GM19452 (cell line): ENCODE measurements around the gene CTDSPL.

ENCODE experiments used
- ATAC-seq: cut with Tn5 transposase; IDR thresholded peaks from one replicate; pipeline ENCODE4 v1.9.1; 2021; ENCODE audit not compliant: unreplicated experiment

Gene CTDSPL

DNA sequence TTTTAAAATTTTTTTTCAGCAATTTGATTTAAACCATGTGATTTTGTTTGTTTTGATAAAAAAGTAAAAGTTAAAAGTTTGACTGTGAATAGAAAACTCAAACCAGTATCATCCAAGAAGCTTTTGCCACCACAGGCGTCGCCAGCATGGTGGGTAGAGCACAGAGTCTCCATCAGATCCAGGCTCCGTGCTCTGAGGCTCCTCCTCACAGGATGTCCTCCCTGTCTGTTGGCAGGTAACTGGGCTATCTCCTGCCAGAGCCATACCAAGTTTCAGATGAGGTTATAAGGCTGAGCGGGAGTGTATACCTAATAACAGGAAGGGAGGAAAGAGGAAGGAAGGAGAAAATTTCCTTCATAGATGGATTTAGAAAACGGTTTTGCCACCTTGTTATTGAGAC is 28.8 kb downstream of the CTDSPL start:
- ATAC-seq = no peak

DNA sequence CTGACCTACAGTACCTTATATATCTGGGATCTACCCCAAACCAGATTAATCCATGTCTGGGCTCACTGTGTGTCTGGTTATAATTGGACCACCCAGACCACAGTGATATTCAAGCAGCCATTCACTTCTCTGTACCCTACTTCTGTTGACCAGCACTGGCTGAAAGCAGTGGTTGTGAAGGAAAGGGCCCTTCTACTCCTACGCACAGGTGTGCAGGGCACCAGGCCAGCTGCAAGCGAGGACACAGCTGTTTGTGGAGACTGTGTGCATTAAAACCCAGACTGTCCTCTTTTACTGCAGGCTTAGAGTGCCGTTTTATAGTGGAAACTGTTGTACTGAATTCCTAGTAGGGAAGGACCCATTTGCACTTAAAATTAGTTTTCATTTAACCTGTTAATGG is 29.5 kb downstream of the CTDSPL start:
- no peak for ATAC-seq

DNA sequence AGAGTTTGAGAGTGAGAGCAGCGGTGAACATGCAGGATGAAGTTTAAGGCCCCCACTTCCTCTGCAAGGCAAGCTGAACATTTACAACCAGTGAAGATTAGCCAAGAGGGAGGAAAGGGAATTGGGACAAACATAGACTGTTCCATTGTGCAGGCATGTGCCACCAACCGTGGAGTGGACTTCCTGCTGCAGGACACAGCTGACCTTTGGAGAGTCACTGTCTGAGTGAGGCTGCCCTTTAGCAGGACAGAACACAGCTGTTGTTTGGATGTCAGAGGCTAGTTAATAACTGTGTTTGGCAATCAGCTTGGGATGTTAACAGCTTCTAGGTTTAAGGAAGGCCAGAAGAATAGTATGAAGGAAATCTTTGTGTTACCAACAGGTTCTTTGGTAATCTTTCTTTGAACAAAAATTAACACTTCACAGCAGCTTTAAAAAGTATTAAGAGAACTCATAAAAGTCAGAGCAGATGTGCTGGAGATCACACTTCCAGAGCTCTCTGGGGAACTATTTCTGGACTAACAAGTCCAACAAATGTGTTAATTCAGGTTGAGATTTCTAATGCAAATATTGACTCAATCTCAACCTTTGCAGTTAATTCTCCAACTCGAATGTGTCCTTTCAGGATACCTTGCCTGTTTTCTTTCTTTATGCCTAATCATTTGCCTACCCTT is 31.4 kb downstream of the CTDSPL start:
- no peak for ATAC-seq

DNA sequence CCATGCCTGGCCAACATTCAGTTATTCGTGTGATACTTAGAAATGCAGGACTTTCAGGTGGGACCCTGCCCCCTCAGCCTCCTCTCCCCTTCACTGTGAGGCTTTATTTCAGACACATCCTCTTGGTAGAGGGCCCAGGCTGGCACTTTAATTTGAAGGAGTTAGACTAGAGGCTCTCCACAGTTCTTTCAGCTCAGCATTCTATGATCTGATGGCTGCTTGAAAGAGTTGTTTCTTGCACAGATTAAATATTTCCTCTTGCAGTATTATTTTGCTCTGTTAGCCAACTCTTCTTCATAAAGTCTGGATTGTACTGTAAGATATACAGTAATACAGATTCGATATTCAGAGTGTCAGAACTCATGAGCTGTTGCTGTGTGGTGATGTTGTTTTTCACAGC is 35.1 kb downstream of the CTDSPL start:
- ATAC-seq = no peak

DNA sequence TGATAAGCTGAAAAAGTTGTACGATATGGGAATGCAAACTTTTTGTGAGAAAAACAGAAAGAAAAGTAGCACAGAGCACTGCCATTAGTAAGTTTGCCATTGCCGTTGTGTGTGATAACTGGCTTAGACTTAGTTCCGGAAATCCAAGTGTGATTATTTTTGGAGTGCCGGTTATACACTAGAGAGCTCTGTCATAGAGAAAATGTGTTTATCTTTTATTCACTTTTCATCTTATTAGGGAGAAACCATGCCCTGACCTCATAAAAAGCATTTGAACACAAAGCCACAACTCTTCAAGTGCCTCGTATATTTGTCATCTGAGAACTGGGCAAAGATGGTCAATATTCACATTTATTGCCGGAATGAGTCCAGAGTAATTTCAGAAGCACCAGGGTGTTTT is 36.1 kb downstream of the CTDSPL start:
- ATAC-seq = no peak

DNA sequence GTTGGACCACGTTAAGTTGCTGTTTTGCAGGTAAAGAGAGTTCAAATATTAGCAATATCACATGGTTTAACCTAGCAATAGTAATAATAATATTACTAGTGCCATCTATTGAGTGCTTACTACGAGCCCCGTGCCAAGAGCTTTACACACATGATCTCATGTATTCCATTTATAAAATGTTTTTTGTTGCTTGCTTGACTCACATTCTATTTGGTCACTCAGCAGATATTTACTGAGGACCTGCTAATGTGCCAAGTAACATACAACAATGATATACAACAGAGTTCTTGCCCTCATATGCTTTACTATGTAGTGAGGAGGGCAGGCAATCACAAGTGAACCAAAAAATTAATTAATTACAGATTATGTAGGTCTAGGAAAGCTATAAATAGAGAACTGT is 36.7 kb downstream of the CTDSPL start:
- ATAC-seq = no peak

DNA sequence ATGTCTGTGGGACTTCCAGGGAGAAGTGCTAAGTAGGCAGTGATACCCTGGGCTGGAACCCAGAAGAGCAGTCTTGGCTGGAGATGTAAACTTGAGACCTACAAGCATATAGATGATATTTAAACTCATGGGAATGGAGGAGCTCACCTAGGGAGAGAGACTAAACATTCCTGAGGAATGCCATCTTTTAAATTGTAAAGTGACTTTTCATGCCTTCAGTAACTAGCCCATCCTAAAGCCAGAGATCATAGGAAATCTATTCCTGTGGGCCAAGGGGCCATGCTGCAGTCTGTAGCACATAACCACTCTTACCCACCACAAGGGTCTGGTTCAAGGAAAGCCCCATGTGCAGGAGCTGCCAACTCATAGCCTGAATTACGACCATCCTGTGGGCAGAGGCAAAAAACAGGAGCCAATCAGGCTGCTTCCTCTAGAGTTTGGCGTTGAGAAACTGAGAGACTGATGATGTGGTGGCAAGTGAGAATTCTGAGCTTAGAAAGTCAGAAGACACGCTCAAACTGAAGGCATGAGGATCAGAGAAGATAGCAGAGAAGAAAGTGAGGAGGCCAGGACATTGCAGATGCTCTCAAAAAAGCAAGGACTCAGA is 37.5 kb downstream of the CTDSPL start:
- ATAC-seq = peak; percentile 69

DNA sequence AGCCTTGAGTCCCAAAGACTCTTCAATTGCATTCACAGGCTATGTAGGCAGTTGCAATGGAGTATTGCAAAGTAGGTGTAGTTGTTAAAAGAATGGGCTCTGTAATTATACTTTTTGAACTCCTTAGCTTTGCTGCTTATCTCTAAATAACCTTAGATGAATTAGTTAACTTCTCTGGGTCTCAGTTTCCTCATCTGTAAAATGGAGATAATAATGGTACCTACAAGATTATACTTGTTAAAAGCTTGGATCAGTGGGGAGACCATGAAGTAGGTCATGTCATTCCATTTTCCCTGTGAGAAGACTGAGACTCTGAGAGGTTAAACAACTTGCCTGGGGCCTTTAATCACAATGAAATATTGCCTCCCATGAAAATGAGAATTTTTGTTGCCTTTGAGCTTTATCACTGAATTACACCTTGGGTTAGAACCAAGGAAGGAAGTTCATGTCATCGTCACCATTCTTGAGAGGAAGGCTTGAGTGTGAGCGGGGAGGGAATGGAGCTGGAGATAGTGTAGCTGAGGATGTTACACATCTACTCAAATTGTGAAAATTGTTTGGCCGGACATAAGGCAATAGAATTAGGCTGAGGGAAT is 38.1 kb downstream of the CTDSPL start:
- ATAC-seq = no peak

DNA sequence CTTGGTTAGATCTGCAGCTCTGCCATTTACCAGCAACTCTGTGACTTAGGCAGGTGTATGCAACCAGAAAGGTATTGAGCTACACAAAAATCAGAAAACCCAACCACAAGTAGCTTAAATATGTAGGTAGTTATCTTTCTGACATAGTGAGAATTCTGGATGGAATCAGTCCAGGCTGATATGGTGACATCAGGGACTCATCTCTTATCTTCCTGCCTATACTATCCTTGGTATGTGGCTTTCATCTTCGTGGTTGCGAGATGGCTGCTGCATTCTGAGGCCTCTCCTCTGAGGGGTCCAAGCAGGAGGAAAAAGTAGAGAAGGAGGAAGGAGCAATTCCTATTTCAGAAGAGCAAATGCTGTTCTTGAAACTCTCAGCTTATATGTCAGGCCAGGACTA is 40.0 kb downstream of the CTDSPL start:
- no peak for ATAC-seq

DNA sequence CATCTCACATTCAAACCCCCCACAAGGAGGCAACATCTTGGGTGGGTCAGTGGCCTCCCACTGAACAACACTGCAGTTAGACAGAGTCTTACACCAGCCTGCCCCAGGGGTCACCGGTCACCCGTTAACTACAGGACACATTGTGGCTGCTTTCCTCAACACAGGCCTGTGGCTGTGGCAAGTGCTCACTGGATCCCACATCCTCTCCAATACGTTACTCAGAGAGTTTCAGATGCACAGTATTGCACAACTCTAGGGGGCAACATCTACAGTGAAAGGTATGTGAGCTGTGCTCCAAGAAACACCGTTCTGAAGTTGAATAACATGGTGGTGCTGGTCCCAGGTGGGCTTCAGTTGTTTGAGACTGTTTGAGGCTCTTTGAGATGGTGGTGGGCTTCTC is 41.0 kb downstream of the CTDSPL start:
- ATAC-seq = no peak

DNA sequence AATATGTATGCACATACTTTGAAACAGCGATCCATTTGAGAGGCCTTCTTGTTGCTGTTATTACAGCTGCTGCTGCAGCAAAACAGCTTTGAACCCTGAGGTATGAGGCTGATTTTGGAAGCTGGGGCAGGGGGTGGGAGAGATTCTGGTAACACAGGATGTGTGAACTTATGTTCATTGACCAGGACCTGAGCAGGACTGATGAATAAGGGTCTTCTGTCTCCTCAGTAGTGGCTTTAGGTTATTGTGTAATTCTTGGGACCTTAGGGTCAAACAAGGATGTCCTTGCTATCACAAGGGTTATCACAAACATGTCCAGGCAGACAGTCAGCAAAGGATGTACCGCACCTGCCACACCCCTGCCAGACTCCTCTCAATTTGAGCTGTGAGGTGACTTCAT is 41.6 kb downstream of the CTDSPL start:
- no peak for ATAC-seq

DNA sequence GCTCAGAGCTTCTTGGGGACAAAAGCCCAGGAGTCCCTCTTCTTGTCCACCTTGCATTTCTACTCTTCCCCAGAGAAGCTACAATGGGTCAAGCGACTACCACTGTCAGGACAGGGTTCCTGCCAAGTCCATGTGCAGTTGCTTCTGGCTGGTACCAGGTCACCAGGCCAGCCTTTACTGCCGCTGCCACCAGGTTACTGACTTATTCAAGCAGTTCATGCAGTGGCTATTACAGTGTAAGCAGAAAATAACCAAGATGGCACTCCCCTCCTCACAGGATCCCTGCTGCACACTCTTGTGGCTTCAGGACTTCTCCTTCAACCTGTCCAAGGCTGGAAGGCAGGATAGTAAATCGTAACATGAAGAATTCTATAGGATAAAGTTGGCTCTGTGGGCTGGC is 42.1 kb downstream of the CTDSPL start:
- ATAC-seq = no peak

DNA sequence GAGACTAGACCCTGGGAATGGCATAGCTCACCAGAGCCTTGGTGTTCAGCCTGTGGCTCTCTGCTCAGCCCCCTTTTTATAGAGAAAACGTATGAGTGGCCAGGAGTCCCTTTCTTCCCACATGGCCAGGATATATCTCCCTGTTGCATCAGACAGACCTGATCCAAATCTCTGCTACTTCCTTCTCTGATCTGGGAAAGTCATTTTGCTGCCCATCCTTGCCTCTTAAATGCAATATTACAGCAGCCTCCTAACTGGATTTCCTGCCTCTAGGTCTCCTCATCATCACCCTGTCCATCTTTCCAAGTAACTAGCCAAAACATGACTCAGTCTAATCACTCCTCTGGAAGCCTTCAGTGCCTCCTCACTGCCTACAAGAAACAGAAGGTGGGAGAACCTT is 42.9 kb downstream of the CTDSPL start:
- no peak for ATAC-seq

DNA sequence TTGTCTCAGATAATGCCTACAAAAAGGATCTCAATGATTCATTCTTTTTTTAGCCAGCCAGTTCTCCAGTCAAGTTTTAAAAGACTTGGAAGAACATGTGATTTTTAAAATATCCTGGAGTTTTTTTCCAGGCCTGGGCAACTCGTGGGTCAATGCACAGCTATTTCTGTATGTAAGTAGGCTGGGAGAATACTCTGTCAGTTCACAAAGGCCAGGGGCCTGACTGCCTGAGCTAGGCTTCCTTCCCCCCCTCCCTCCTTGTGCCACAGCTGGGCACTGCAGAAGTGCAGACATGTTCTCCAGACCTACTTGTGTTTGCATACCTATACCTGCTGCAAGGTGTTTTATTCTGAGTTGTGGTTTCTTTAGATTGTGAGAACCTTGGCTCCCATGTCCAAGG is 43.7 kb downstream of the CTDSPL start:
- ATAC-seq = no peak

DNA sequence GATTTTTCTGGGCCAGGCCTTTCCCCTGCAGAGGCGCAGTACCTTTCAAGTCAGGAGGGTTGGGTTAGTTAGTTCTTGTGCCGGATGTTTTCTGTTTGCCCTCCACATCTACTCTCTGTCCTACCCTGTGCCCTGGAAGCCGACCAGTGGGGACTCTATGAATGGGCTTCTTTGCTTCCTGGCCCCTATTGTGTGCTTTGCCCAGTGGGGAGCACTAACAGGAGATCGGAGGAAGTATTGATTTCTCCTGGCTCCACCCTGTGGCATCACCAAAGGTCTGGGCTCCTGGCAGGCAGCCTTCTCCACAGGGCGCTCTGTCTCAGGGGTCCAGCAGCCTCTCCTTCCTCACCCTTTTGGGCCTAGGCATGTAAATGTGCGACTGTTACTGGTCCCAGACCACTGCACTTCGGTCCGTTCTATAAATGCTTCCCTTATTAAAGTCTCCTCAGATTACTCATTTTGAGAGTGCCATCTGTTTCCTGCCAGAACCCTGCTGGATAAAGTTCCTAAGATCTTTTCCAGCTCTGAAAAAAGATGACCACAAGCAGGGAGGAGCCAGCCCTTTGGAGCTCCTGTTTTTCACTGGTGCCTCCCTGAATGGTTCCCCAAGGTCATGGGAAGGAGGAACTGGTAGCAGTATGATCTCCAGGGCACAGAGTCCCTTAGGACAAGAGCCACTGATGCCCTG is 44.5 kb downstream of the CTDSPL start:
- ATAC-seq = no peak

DNA sequence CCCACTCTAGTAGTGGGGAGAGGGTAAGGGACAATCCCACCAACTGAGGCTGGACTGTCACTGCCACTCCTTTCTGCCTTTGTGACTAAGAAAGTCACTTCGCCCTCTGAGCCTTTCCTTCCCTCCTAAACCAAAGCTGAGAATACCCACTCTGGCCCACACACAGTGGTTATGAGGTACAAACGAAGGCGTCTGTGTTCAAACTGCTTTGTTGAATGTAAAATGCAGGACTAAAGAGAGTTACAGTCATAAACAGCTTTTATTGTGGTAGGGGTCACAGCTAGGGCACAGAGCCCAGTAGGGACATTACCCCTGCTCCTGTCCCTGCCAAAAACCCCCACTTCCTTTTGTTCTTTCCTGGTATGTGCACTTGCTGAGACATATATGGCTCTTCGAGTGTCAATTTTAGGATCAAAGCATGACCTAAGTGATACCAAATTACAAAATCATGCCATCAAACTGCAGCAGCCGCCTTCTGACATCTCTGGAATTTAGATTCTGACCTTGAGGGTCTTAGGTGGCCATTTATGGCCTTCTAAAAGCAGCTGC is 45.1 kb downstream of the CTDSPL start:
- ATAC-seq = no peak

DNA sequence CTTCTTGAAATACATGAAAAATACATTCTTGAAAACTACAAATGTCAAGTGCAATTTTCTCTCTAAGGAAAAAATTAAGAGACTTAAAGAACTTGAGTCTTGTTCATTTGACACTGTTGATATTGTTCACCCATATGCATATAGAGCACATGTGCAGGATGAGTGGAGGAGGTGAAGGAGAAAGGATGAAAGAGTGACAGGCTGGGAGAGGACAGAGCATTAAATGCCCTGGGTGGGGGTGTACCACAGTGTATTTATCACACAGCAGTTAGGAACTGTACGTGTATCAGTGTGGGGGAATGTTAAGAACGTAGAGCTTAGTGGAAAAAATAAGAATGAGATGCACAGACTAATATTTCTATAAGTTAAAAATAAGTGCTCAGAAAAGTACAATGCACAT is 45.7 kb downstream of the CTDSPL start:
- no peak for ATAC-seq

DNA sequence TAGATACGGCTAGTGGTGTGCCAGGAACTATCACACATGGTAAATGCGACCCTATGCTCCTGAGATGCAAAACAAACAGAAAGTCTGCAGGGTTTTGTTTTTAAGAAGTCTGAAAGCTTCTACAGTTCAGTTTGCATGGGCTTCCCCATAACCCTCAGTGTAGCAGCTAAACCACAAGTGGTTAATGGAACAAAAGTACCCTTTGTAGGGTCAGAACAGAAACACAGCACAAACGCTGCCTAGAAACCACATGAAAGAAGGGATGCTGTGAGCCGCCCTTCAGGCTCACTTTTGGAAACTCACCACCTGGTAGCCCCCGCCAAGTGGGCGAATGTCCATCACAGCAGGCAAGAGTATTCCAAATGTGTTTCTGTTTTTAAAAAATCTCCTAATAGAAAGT is 46.2 kb downstream of the CTDSPL start:
- ATAC-seq = peak; percentile 92

DNA sequence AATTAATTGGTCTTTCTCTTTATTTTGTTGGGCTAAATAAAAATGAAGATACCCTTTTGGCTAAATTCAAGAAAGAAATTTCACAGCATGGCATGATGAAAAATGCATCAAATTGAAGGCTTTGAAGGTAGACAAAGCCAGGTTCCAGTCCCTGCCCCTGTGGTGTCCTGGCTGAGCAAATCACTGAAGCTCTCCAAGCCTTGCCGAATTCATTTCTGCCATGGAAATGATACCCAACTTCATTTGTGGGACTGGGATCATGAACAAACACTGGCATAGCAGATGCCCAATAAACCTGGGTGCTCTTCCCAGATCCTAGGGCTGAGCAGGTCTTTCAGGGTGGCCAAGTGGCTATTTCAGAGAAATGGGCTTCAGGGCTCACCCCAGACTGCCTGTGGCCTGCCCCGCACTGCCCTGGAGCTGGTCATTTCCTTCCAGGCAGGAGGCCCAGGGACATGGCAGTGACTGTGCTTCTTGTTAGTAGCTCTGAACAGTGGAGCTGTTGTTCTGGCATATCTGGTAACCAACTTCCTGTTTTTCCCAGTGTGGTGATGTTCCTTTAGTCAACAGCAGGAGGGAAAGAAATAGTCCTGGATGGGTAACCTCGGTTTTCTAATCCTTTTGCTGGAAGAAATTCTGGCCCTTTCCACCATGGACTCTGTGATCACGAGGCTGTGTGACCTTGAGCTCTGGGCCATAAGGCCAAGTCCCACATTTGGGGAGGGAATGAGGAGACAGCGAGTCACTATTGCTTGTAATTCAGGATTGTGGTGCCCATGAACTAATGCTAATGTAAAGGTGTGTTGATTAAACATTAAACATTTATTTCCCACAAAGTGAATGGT is 47.6 kb downstream of the CTDSPL start:
- no peak for ATAC-seq

DNA sequence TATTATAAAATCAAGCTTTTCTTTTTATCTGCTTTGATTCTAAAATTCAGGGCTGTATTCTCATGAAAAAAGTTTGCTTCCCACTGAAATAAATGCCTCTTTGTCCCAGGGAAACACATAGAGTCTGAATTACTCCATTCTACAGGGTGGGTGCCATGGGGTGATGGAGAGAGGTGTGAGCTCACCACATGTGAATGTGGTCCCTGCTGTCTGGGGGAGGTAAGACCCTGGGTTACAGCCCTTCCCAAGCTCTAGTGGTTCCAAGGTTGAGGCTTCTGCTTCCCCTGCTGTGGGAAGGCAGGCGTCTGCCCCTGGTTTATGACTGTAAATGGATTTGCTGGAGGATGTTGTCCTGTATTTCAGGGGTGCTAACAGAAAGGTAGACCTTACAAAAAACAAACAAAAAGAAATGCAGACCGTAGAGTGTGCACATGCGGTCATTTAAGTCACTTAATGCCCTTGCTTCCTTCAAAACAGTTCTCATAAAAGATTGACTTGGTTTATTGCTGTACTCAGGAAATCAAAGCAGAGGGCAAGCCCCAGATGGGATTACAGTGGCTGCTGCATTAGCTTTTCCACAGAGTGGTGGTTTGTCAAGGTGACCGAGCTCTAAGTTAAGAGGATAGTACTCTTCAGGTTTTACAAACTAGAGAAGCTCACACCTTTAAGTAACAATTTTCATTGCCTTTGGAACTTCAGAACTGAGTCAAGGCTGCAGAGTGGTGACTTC is 49.2 kb downstream of the CTDSPL start:
- ATAC-seq = no peak
